Hematopoietic multipotent progenitor cell treated with erythropoietin and hydrocortisone succinate and interleukin-3 and kit ligand, for 15 days (in vitro differentiated cells): ENCODE data around the gene CTU2.

ENCODE experiments used
- DNase-seq: peaks from one replicate; pipeline ENCODE4 v3.0.0-alpha.2; 2015; ENCODE audit warnings: low spot score

CTU2 gene

GRCh38 chr16:88730632-88731607, 24.6 kb downstream of the CTU2 start:
- DNase-seq = no peak

- no peak for DNase-seq
Observed at GRCh38 chr16:88731699-88732098, 25.4 kb downstream of the CTU2 start.

- no peak for DNase-seq
Observed at GRCh38 chr16:88732172-88732960, 26.1 kb downstream of the CTU2 start.

GRCh38 chr16:88732961-88733294, 26.6 kb downstream of the CTU2 start:
- no peak for DNase-seq

- no peak for DNase-seq
Observed at GRCh38 chr16:88733630-88734360, 27.5 kb downstream of the CTU2 start.

GRCh38 chr16:88734361-88734728, 28.0 kb downstream of the CTU2 start:
- DNase-seq = no peak

- DNase-seq = no peak
Observed at GRCh38 chr16:88735121-88735520, 28.8 kb downstream of the CTU2 start.

GRCh38 chr16:88735616-88736015, 29.3 kb downstream of the CTU2 start:
- DNase-seq = no peak

- no peak for DNase-seq
Observed at GRCh38 chr16:88736088-88736487, 29.8 kb downstream of the CTU2 start.

GRCh38 chr16:88736496-88736895, 30.2 kb downstream of the CTU2 start:
- no peak for DNase-seq

- peak; percentile 83 for DNase-seq
Observed at GRCh38 chr16:88737298-88738150, 31.2 kb downstream of the CTU2 start.

GRCh38 chr16:88738151-88739084, 32.1 kb downstream of the CTU2 start:
- DNase-seq = no peak

GRCh38 chr16:88739139-88739976, 33.1 kb downstream of the CTU2 start:
- DNase-seq = no peak

GRCh38 chr16:88739977-88740726, 33.8 kb downstream of the CTU2 start:
- no peak for DNase-seq

GRCh38 chr16:88740727-88741055, 34.4 kb downstream of the CTU2 start:
- DNase-seq = no peak

GRCh38 chr16:88741368-88741767, 35.1 kb downstream of the CTU2 start:
- no peak for DNase-seq

- no peak for DNase-seq
Observed at GRCh38 chr16:88742896-88743605, 36.7 kb downstream of the CTU2 start.
